SK-N-SH (cell line): ENCODE data around the gene KLHL28. TPM values are rescaled to one million over a fixed set of nuclear protein-coding genes. Genes with fewer than 3 reads are reported as not detected.

ENCODE experiments used
- CTCF ChIA-PET: fragments of 300-600, 350-600 bp; formaldehyde crosslinking; extraction: SDS; loops from one replicate; lab custom pipeline; 2021; lab: Yijun Ruan, JAX
- POLR2A ChIA-PET: fragments of 350-600 bp; sonication (Branson Sonifier 250); formaldehyde crosslinking; extraction: SDS; loops from one replicate; lab custom pipeline; 2020; ENCODE audit warnings: antibody characterized with exemption, inconsistent platforms; lab: Yijun Ruan, JAX
- DNase-seq: peaks from one replicate; pipeline ENCODE4 v3.0.0; 2012
- H2AFZ ChIP-seq: fragments of 200-600 bp; sonication (generic); 2 replicates; pipeline ENCODE4 v1.8.1; 2016; ENCODE audit warnings: antibody characterized with exemption, mild to moderate bottlenecking, low read depth
- H3F3A ChIP-seq: fragments of 200-600 bp; sonication (generic); replicated peaks from 2 replicates; pipeline ENCODE3; 2016; ENCODE audit warnings: antibody characterized with exemption, mild to moderate bottlenecking; ENCODE audit not compliant: insufficient read depth
- H3K27ac ChIP-seq, 2 experiments: fragments of 200-500 bp in 1 of 2; fragments of 200-600 bp in 1 of 2; sonication (Bioruptor generic) in 1 of 2; sonication (generic), shearing (Covaris generic) in 1 of 2; 2 replicates each; pipeline versions ENCODE4 v1.5.1 to v1.6.1; 2014 to 2016; ENCODE audit warnings: low read depth in 2 of 2, inconsistent platforms in 1 of 2, low read length in 1 of 2, mild to moderate bottlenecking in 1 of 2, mixed read lengths in 1 of 2
- H3K27me3 ChIP-seq: fragments of 200-600 bp; sonication (generic), shearing (Covaris generic); 2 replicates; pipeline ENCODE4 v1.6.1; 2016; ENCODE audit warnings: mixed run types; ENCODE audit not compliant: insufficient read depth
- H3K36me3 ChIP-seq, 2 experiments: fragments of 200-500 bp in 1 of 2; fragments of 200-600 bp in 1 of 2; sonication (Bioruptor generic) in 1 of 2; sonication (generic) in 1 of 2; replicated peaks in 1 of 2; 2 replicates each; pipeline versions ENCODE3 to v1.5.1; 2014 to 2016; ENCODE audit warnings: low read length in 1 of 2, mild to moderate bottlenecking in 1 of 2; ENCODE audit not compliant: insufficient read depth in 2 of 2, control insufficient read depth in 1 of 2
- H3K4me1 ChIP-seq, 2 experiments: fragments of 200-500 bp in 1 of 2; fragments of 200-600 bp in 1 of 2; sonication (Bioruptor generic) in 1 of 2; sonication (generic), shearing (Covaris generic) in 1 of 2; 2 replicates each; pipeline versions ENCODE4 v1.5.1 to v1.6.1; 2014 to 2016; ENCODE audit warnings: low read depth in 1 of 2, low read length in 1 of 2, mixed run types in 1 of 2; ENCODE audit not compliant: insufficient read depth in 2 of 2, control insufficient read depth in 1 of 2
- H3K4me2 ChIP-seq: fragments of 200-600 bp; sonication (generic), shearing (Covaris generic); 2 replicates; pipeline ENCODE4 v1.6.1; 2017; ENCODE audit warnings: mixed run types
- H3K4me3 ChIP-seq, 2 experiments: fragments of 200-500 bp in 1 of 2; fragments of 200-600 bp in 1 of 2; sonication (Bioruptor generic) in 1 of 2; sonication (generic), shearing (Covaris generic) in 1 of 2; 2 replicates each; pipeline versions ENCODE4 v1.5.1 to v1.8.1; 2014 to 2016; ENCODE audit warnings: low read depth in 2 of 2, inconsistent platforms in 1 of 2, low read length in 1 of 2, mild to moderate bottlenecking in 1 of 2, mixed read lengths in 1 of 2, moderate library complexity in 1 of 2
- H3K79me2 ChIP-seq: fragments of 200-600 bp; sonication (generic); 2 replicates; pipeline ENCODE4 v1.8.1; 2017; ENCODE audit warnings: mild to moderate bottlenecking; ENCODE audit not compliant: insufficient read depth
- H3K9ac ChIP-seq: fragments of 200-600 bp; sonication (generic); 2 replicates; pipeline ENCODE4 v1.6.1; 2017; ENCODE audit warnings: mixed run types
- H3K9me2 ChIP-seq: fragments of 200-600 bp; sonication (generic); 2 replicates; pipeline ENCODE4 v1.6.1; 2017; ENCODE audit warnings: mixed run types
- H3K9me3 ChIP-seq: fragments of 200-600 bp; sonication (generic); 2 replicates; pipeline ENCODE4 v1.6.1; 2017; ENCODE audit warnings: mixed run types, mild to moderate bottlenecking, moderate library complexity
- H4K20me1 ChIP-seq: fragments of 200-600 bp; sonication (generic); 2 replicates; pipeline ENCODE4 v1.6.1; 2017; ENCODE audit warnings: mild to moderate bottlenecking, mixed run types; ENCODE audit not compliant: insufficient read depth
- ELF1 ChIP-seq: IDR thresholded peaks from 2 replicates; pipeline ENCODE4 v1.4.0; 2012
- EP300 ChIP-seq, 2 experiments: IDR thresholded peaks; 2 replicates each; pipeline versions ENCODE4 v1.4.0 to v1.6.1; 2012; ENCODE audit warnings: borderline replicate concordance in 1 of 2, low read depth in 1 of 2, low read length in 1 of 2
- EZH2phosphoT487 ChIP-seq: fragments of 200-600 bp; sonication (generic); IDR thresholded peaks from 2 replicates; pipeline ENCODE4 v1.6.1; 2017; ENCODE audit warnings: low read depth, mixed run types, mild to moderate bottlenecking, antibody characterized with exemption, moderate library complexity, borderline replicate concordance
- FOSL2 ChIP-seq: IDR thresholded peaks from 2 replicates; pipeline ENCODE4 v1.4.0; 2012; ENCODE audit warnings: low read depth, mild to moderate bottlenecking, moderate library complexity, borderline replicate concordance
- FOXJ3 ChIP-seq: sonication (generic); formaldehyde crosslinking; IDR thresholded peaks from 2 replicates; pipeline ENCODE4 v1.5.1; 2020; ENCODE audit warnings: mild to moderate bottlenecking, missing genetic modification reagents
- FOXM1 ChIP-seq: IDR thresholded peaks from 2 replicates; pipeline ENCODE4 v1.4.0; 2012; ENCODE audit warnings: low read depth, mild to moderate bottlenecking
- GATA2 ChIP-seq: sonication (generic); formaldehyde crosslinking; IDR thresholded peaks from 2 replicates; pipeline ENCODE4 v1.5.0; 2020; ENCODE audit warnings: mild to moderate bottlenecking, missing genetic modification reagents
- JUND ChIP-seq: IDR thresholded peaks from 2 replicates; pipeline ENCODE4 v1.4.0; 2012
- NFIC ChIP-seq: IDR thresholded peaks from 2 replicates; pipeline ENCODE4 v1.4.0; 2012; ENCODE audit warnings: borderline replicate concordance
- NRF1 ChIP-seq: IDR thresholded peaks from 2 replicates; pipeline ENCODE4 v1.6.1; 2012; ENCODE audit warnings: low read depth, mild to moderate bottlenecking, low read length
- POLR2AphosphoS5 ChIP-seq: IDR thresholded peaks from 2 replicates; pipeline ENCODE4 v1.6.1; 2012; ENCODE audit warnings: low read depth, low read length
- RAD21 ChIP-seq: IDR thresholded peaks from 2 replicates; pipeline ENCODE4 v1.6.1; 2012; ENCODE audit warnings: mild to moderate bottlenecking, low read length
- SIN3A ChIP-seq: IDR thresholded peaks from 2 replicates; pipeline ENCODE4 v1.6.1; 2012; ENCODE audit warnings: low read depth, mild to moderate bottlenecking, low read length, moderate library complexity, borderline replicate concordance
- SMC3 ChIP-seq: IDR thresholded peaks from 2 replicates; pipeline ENCODE4 v1.6.1; 2012; ENCODE audit warnings: low read depth, low read length, improper control_type of control experiment
- TAF1 ChIP-seq: IDR thresholded peaks from 2 replicates; pipeline ENCODE4 v1.6.1; 2012; ENCODE audit warnings: low read depth, mild to moderate bottlenecking, low read length, moderate library complexity, borderline replicate concordance
- TCF12 ChIP-seq: IDR thresholded peaks from 2 replicates; pipeline ENCODE4 v1.4.0; 2012
- YY1 ChIP-seq: IDR thresholded peaks from 2 replicates; pipeline ENCODE4 v1.4.0; 2012; ENCODE audit warnings: low read depth, mild to moderate bottlenecking
- WGBS: methylation state at CpG from one replicate; pipeline ENCODE4 v1.1.6; 2017; ENCODE audit warnings: low lambda C conversion rate; 5-methylcytosine and 5-hydroxymethylcytosine counted together
- polyA plus RNA-seq, 3 experiments: library from polyadenylated mRNA; depleted of rRNA; stranded (reverse); fragments of >200 nt; gene quantifications; 2 replicates each; pipeline ENCODE4 v1.2.3, GENCODE V29; 2012
- TF ChIP-seq, protein P1 (sequence below): fragments of 150-350 bp; IDR thresholded peaks from 2 replicates; pipeline ENCODE4 v1.6.1; 2017; ENCODE audit warnings: antibody characterized with exemption, low read length, low read depth, borderline replicate concordance
- TF ChIP-seq, protein P2 (sequence below): IDR thresholded peaks from 2 replicates; pipeline ENCODE4 v1.4.0; 2012; ENCODE audit warnings: low read depth, borderline replicate concordance
- TF ChIP-seq, protein P3 (sequence below): fragments of 200-600 bp; sonication (generic); IDR thresholded peaks from 2 replicates; pipeline ENCODE4 v1.6.1; 2017; ENCODE audit warnings: antibody characterized with exemption, mild to moderate bottlenecking, moderate library complexity

KLHL28 gene
- polyA plus RNA-seq, 1 of the 3 experiments (the other 2 are of a cell fraction): 0.72 TPM

DNA sequence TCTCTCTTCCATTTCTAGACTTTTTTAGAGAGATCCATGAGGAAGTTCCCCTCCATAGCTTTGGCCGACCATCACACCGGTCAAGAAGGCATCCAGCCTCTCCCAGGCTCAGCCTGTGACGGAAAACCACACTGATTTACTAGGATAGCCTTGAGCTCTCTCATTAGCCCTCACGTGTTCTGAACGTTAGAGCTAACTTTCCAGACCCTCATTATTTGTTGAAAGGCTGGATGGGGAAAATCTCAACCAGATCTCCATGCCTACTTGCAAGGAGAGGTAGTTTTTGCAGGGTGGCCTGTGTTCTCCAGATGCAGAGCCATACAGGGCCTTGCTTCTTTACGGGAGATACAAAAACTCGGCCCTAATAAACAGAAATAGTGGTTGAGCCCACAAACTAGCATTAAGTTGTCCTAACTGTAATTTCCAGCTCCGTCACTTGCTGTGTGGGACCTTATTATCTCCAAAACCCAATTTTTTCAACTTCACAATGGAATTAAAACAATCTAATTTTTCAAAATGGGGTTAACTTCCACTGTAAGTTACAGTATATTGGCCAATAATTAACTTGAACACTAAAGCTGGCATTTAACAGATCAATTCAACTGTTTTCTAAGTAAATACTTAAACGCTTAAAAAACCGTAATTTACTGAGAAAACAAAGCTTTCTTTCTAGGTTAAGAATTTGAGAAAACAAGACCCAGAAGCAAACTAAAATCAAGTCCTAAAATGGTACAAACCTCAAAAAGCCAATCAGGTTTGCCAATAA is 65.3 kb downstream of the KLHL28 start:
- no peak for DNase-seq
- Histone ChIP-seq H3K4me1 (no peaks in the 10 kb centered on the region; a peak in 2 of 4 replicates), H3K4me2 (peak overlapping the region; percentile 44), H3K9me2 (no peaks in the 10 kb centered on the region), H3K9ac (no peak overlapping the region), H2AFZ (peak overlapping the region; percentile 68), H3K4me3 (no peak overlapping the region), H3K27me3 (no peaks in the 10 kb centered on the region), H3K79me2 (peaks cover 5% of the 10 kb centered on the region; the same call in 1 of the 2 replicates), H3F3A (peaks cover 9% of the 10 kb centered on the region), H4K20me1 (no peaks in the 10 kb centered on the region), H3K27ac (peak overlapping the region in 1 of 2 experiments; percentile 60; a peak in 2 of 4 replicates), H3K36me3 (no peaks in the 10 kb centered on the region), H3K9me3 (no peaks in the 10 kb centered on the region)
- CTCF ChIA-PET: interaction anchor here (0.8 to 1.1 kb wide), 2 partner anchors 51 to 357 kb away, joined by 3 read pairs; partner anchors contain the start of gene MIS18BP1
- POLR2A ChIA-PET: no interaction called here
- TF ChIP-seq, protein P1, sequence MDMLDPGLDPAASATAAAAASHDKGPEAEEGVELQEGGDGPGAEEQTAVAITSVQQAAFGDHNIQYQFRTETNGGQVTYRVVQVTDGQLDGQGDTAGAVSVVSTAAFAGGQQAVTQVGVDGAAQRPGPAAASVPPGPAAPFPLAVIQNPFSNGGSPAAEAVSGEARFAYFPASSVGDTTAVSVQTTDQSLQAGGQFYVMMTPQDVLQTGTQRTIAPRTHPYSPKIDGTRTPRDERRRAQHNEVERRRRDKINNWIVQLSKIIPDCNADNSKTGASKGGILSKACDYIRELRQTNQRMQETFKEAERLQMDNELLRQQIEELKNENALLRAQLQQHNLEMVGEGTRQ: no peak
- TF ChIP-seq, protein P2, sequence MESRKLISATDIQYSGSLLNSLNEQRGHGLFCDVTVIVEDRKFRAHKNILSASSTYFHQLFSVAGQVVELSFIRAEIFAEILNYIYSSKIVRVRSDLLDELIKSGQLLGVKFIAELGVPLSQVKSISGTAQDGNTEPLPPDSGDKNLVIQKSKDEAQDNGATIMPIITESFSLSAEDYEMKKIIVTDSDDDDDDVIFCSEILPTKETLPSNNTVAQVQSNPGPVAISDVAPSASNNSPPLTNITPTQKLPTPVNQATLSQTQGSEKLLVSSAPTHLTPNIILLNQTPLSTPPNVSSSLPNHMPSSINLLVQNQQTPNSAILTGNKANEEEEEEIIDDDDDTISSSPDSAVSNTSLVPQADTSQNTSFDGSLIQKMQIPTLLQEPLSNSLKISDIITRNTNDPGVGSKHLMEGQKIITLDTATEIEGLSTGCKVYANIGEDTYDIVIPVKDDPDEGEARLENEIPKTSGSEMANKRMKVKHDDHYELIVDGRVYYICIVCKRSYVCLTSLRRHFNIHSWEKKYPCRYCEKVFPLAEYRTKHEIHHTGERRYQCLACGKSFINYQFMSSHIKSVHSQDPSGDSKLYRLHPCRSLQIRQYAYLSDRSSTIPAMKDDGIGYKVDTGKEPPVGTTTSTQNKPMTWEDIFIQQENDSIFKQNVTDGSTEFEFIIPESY: no peak
- TF ChIP-seq YY1: no peak
- TF ChIP-seq, protein P3, sequence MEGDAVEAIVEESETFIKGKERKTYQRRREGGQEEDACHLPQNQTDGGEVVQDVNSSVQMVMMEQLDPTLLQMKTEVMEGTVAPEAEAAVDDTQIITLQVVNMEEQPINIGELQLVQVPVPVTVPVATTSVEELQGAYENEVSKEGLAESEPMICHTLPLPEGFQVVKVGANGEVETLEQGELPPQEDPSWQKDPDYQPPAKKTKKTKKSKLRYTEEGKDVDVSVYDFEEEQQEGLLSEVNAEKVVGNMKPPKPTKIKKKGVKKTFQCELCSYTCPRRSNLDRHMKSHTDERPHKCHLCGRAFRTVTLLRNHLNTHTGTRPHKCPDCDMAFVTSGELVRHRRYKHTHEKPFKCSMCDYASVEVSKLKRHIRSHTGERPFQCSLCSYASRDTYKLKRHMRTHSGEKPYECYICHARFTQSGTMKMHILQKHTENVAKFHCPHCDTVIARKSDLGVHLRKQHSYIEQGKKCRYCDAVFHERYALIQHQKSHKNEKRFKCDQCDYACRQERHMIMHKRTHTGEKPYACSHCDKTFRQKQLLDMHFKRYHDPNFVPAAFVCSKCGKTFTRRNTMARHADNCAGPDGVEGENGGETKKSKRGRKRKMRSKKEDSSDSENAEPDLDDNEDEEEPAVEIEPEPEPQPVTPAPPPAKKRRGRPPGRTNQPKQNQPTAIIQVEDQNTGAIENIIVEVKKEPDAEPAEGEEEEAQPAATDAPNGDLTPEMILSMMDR: no peak
- TF ChIP-seq ELF1: no peak
- no peak for TF ChIP-seq NRF1
- TF ChIP-seq GATA2 (CRISPR knock-in tag): no peak
- no peak for TF ChIP-seq JUND
- 57% methylated on average over 10 of the region's 10 CpGs for WGBS

DNA sequence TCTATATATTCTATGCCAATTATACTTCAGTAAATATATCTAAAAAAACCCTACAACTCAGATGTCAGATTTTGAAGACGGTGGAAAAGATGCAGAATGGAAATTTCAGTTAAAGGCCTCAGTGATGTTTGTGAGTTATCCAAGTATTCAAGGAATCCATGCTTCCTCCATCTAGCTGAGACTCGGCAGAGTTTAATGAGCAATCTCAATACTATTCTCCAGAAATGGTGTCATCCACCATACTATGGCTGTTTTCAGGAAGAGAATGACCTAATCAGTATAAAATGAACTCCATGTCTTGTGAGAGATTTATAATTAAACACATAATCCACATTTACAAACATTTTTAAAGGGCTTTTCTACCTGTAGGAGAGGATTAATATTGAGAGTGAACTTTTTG is 66.0 kb downstream of the KLHL28 start:
- no peaks in the 10 kb centered on the region for H3K27me3 ChIP-seq
- ChIA-PET CTCF (no interaction called here), POLR2A (no interaction called here)
- H3K4me3 ChIP-seq: no peak overlapping the region
- H3K4me1 ChIP-seq: no peaks in the 10 kb centered on the region; a peak in 2 of 4 replicates
- no peaks in the 10 kb centered on the region for H3K9me2 ChIP-seq
- peak overlapping the region; percentile 44 for H3K4me2 ChIP-seq
- no peak for DNase-seq
- 0 out of 2 replicates have a peak overlapping the region, but pooled peaks have one; percentile 68 for H2AFZ ChIP-seq
- H3K79me2 ChIP-seq: peaks cover 5% of the 10 kb centered on the region; the same call in 1 of the 2 replicates
- peak overlapping the region in 1 of 2 experiments; percentile 60; a peak in 2 of 4 replicates for H3K27ac ChIP-seq
- 26% methylated on average over 2 of the region's 2 CpGs for WGBS
- no peaks in the 10 kb centered on the region for H3K36me3 ChIP-seq
- H3K9me3 ChIP-seq: no peaks in the 10 kb centered on the region
- H4K20me1 ChIP-seq: no peaks in the 10 kb centered on the region
- H3F3A ChIP-seq: peaks cover 9% of the 10 kb centered on the region
- H3K9ac ChIP-seq: no peak overlapping the region
- no peak for TF ChIP-seq SIN3A
- TF ChIP-seq EP300 (IDR thresholded peaks at IDR 0.05; ENCODE audit: borderline replicate concordance in 1 of 2, low read depth in 1 of 2, low read length in 1 of 2): no peak
- no peak for TF ChIP-seq SMC3
- TF ChIP-seq NFIC: no peak
- no peak for TF ChIP-seq GATA2 (CRISPR knock-in tag)
- no peak for TF ChIP-seq FOXM1
- peak; percentile 9; the same call in 1 of the 2 replicates for TF ChIP-seq TCF12
- TF ChIP-seq FOXJ3: no peak
- TF ChIP-seq NRF1: no peak
- TF ChIP-seq, protein P2: no peak
- no peak for TF ChIP-seq EZH2phosphoT487
- no peak for TF ChIP-seq TAF1
- TF ChIP-seq RAD21: no peak
- peak; percentile 20; the same call in 1 of the 2 replicates for TF ChIP-seq FOSL2
- peak; percentile 32; the same call in 1 of the 2 replicates for TF ChIP-seq JUND
- TF ChIP-seq POLR2AphosphoS5: no peak
